ENCODE data around the gene CCL25.

Gene CCL25

DNA sequence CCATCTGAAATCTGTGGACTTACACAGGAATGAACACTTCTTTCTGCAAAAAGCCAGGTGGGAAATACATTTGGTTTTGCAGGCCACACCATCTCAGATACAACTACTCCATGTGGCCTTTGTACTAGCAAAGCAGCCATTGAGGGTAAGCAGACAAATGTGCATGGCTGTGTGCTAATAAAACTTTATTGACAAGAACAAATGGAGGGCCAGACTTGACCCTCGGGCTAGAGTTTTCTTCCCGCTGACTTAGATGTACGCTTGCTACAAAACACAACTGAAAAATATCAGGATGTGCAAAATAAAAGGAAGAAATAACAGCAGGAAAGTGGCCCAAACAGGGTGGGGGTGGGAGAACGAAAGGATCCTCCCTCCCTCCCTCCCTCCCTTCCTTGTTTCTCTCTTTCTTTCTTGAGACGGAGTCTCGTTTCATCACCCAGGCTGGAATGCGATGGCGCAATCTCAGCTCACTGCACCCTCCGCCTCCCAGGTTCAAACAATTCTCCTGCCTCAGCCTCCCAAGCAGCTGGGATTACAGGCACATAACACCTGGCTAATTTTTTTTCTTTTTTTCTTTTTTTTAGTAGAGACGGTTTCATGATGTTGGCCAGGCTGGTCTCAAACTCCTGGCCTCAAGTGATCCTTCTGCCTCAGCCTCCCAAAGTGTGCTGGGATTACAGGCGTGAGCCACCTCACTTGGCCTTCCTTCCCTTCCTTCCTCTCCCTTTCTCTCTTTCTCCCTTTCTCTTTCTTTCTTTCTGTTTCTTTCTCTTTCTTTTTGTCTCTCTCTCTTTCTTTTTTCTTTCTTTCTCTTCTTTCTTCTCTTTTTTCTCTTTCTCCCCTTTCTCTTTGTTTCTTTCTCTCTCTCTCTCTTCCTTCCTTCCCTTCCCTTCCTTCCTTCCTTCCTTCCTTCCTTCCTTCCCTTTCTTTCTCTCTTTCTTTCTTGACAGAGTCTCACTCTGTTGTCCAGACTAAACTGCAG is 29.3 kb downstream of the CCL25 start:
- ChIA-PET POLR2A (interaction anchor here (0.7 kb wide), 1 partner anchor 1012 kb away, joined by 3 read pairs; no protein-coding TSS in a partner anchor), CTCF (no interaction called here)
- TF ChIP-seq CTCF (IDR thresholded peaks at IDR 0.05; ENCODE audit: insufficient read depth, low read length, missing control alignments): no peak
- no peak for DNase-seq (ENCODE audit: low read depth, low spot score)
- H3K4me3 ChIP-seq (ENCODE audit: low read depth, low read length): no peak overlapping the region

DNA sequence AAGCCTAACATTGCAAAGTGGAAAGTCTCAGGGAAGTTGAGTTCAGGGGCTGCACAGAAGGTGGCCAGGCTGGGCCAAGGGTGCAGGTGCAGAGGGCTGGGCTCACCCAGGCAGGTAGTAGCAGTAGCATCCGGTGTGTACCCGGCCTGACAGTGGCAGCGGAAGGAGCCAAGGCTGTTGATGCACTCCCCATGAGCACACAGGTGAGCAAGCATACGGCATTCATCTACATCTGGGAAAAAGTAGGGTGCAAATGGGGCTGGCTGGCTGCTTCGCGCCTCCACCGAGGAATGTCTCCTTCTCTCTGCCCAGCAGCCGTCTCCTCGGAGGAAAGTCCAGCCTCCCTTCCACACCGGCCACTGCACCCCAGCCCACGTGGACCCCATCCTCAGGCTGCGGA is 30.6 kb downstream of the CCL25 start:
- ChIA-PET CTCF (no interaction called here), POLR2A (no interaction called here)
- no peak overlapping the region for H3K4me3 ChIP-seq (ENCODE audit: low read depth, low read length)
- no peak for DNase-seq (ENCODE audit: low read depth, low spot score)
- no peak for TF ChIP-seq CTCF (IDR thresholded peaks at IDR 0.05; ENCODE audit: insufficient read depth, low read length, missing control alignments)

GRCh38 chr19:8084152-8084551 is 31.6 kb downstream of the CCL25 start:
- no peak for DNase-seq (ENCODE audit: low read depth, low spot score)
- H3K4me3 ChIP-seq (ENCODE audit: low read depth, low read length): no peak overlapping the region
- TF ChIP-seq CTCF (IDR thresholded peaks at IDR 0.05; ENCODE audit: insufficient read depth, low read length, missing control alignments): no peak
- ChIA-PET CTCF (no interaction called here), POLR2A (no interaction called here)

- POLR2A ChIA-PET: no interaction called here
- no peak overlapping the region for H3K4me3 ChIP-seq (ENCODE audit: low read depth, low read length)
- no peak for DNase-seq (ENCODE audit: low read depth, low spot score)
- no peak for TF ChIP-seq CTCF (IDR thresholded peaks at IDR 0.05; ENCODE audit: insufficient read depth, low read length, missing control alignments)
- CTCF ChIA-PET: no interaction called here
These were observed 33.2 kb downstream of the CCL25 start for GRCh38 chr19:8085598-8086408.

DNA sequence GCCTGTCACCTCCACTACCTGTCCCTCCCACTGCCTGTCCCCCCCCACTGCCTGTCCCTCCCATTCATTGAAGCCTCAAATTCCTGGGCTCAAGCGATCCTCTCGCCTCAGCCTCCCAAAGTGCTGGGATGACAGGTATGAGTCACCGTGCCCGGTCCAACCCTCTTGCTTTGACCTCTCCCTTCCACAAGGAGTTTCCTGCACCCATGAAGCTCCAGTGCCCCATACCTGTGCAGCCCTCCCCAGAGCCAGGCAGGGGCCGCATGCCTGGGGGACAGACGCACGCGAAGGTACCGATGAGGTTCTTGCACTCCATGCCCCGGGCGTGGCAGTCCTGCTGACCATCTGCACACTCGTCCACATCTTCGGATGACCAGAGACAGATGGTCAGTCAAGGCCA is 34.3 kb downstream of the CCL25 start:
- CTCF ChIA-PET: no interaction called here
- no peak for DNase-seq (ENCODE audit: low read depth, low spot score)
- POLR2A ChIA-PET: no interaction called here
- TF ChIP-seq CTCF (IDR thresholded peaks at IDR 0.05; ENCODE audit: insufficient read depth, low read length, missing control alignments): no peak
- no peak overlapping the region for H3K4me3 ChIP-seq (ENCODE audit: low read depth, low read length)

DNA sequence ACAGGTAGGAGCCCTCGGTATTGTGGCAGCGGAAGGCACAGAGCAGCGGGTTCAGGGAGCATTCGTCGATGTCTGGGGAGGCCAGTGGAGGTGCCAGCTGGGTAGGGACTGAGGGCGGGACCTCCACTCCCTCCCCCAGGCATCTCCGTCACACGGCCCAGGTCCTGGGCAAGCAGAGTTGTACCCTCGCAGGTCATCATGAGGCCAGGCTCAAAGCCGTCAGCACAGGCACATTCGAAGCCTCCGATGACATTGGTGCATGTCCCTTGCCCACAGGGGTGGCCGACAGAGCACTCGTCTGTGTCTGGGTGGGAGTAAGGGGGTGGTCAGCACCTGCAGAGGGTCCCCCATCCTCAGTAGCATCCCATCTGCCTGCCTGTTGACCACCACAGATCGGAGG is 35.3 kb downstream of the CCL25 start:
- TF ChIP-seq CTCF (IDR thresholded peaks at IDR 0.05; ENCODE audit: insufficient read depth, low read length, missing control alignments): no peak
- CTCF ChIA-PET: no interaction called here
- POLR2A ChIA-PET: no interaction called here
- H3K4me3 ChIP-seq (ENCODE audit: low read depth, low read length): no peak overlapping the region
- DNase-seq (ENCODE audit: low read depth, low spot score): no peak

Measured in AG04449 (cell line).